HG03135 (cell line): Measurements from ENCODE around the gene SLC25A3.
"Not testable (repeated sequence)": the region's sequence is repeated elsewhere in the genome, so short reads cannot be mapped to it uniquely, and the experiment has no call there.

Experiments
- ATAC-seq: cut with Tn5 transposase; IDR thresholded peaks from one replicate; pipeline ENCODE4 v1.9.1; 2021; ENCODE audit warnings: mild to moderate bottlenecking, moderate library complexity; ENCODE audit not compliant: unreplicated experiment

SLC25A3 gene

GRCh38 chr12:98593351-98594049 lies at the start of gene SLC25A3:
Gene SLC25A3 (plus strand): TSS chr12:98593686. CDS start chr12:98593979, 293 bp downstream.
- ATAC-seq = peak; percentile 100

- no peak for ATAC-seq
Measured at GRCh38 chr12:98543701-98544100, 49.8 kb upstream of the SLC25A3 start.

- ATAC-seq = no peak
Measured at GRCh38 chr12:98544751-98545150, 48.7 kb upstream of the SLC25A3 start.

- no peak for ATAC-seq
Measured at GRCh38 chr12:98549371-98550110, 43.9 kb upstream of the SLC25A3 start.

- no peak for ATAC-seq
Measured at GRCh38 chr12:98551787-98552186, 41.7 kb upstream of the SLC25A3 start.

GRCh38 chr12:98558097-98558496 lies 35.4 kb upstream of the SLC25A3 start:
- ATAC-seq = not testable (repeated sequence)

GRCh38 chr12:98559666-98560065 lies 33.8 kb upstream of the SLC25A3 start:
- ATAC-seq = no peak

- ATAC-seq = no peak
Measured at GRCh38 chr12:98561846-98562245, 31.6 kb upstream of the SLC25A3 start.

GRCh38 chr12:98572010-98572409 lies 21.5 kb upstream of the SLC25A3 start:
- no peak for ATAC-seq

- no peak for ATAC-seq
Measured at GRCh38 chr12:98574110-98574509, 19.4 kb upstream of the SLC25A3 start.

GRCh38 chr12:98575013-98575412 lies 18.5 kb upstream of the SLC25A3 start:
- no peak for ATAC-seq

- not testable (repeated sequence) for ATAC-seq
Measured at GRCh38 chr12:98576795-98577194, 16.7 kb upstream of the SLC25A3 start.

- ATAC-seq = no peak
Measured at GRCh38 chr12:98578392-98578791, 15.1 kb upstream of the SLC25A3 start.

- no peak for ATAC-seq
Measured at GRCh38 chr12:98578821-98579220, 14.7 kb upstream of the SLC25A3 start.

GRCh38 chr12:98579347-98579746 lies 14.1 kb upstream of the SLC25A3 start:
- ATAC-seq = no peak

GRCh38 chr12:98579835-98580234 lies 13.7 kb upstream of the SLC25A3 start:
- no peak for ATAC-seq

GRCh38 chr12:98580695-98581094 lies 12.8 kb upstream of the SLC25A3 start:
- ATAC-seq = no peak

- no peak for ATAC-seq
Measured at GRCh38 chr12:98581101-98581500, 12.4 kb upstream of the SLC25A3 start.

GRCh38 chr12:98582093-98582492 lies 11.4 kb upstream of the SLC25A3 start:
- no peak for ATAC-seq

- no peak for ATAC-seq
Measured at GRCh38 chr12:98587084-98587483, 6.4 kb upstream of the SLC25A3 start.

- no peak for ATAC-seq
Measured at GRCh38 chr12:98591209-98591608, 2.3 kb upstream of the SLC25A3 start.

GRCh38 chr12:98592825-98593322 lies 612 bp upstream of the SLC25A3 start:
- peak; percentile 1 for ATAC-seq
